ENCODE measurements around the gene ISLR.

The ISLR gene

GRCh38 chr15:74216949-74217348 is 43.4 kb downstream of the ISLR start:
- DNase-seq, result no peak

- no peak for DNase-seq
Observed at GRCh38 chr15:74217907-74218885, 44.7 kb downstream of the ISLR start.

DNA sequence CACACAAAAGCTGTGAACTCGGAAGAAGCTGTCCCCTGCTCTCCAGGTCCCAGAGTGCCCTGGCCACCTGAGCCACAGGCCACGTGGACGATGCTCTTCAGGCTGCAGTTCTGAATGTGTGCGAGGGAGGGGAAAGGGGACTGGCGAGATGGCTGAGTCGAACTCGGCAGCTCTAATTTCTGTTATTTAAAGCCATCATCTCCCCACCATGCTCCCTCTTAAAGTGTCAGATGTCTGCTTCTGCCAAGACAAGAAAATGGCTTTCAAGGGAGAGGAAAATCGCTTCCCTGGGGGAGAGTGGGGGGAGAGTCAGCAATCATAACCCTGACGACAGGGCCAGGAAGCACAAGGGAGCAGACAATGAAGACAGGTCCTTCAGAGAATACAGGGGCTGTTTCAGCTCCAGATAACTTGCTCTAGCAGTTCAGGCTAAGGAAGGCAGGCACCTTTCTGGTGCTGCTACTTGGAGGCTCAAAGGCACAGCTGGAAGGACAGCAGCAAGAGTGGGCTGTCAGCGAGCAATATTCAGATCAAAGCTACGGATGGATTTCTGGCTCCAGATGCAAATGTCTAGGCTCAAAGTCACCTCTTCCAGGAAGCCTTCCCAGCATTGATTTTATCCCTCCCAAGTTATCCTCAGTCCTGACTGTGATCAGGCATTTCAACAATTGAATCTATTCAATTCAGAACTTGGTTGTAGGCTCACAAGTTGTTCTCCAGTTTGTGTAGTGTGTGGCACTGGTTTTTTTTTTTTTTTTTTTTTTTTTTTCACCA is 47.2 kb downstream of the ISLR start:
- no peak for DNase-seq

GRCh38 chr15:74221399-74222239 is 48.1 kb downstream of the ISLR start:
- no peak for DNase-seq

GRCh38 chr15:74222240-74223119 is 49.0 kb downstream of the ISLR start:
- DNase-seq, result no peak

GRCh38 chr15:74225928-74226327 is 52.4 kb downstream of the ISLR start:
- no peak for DNase-seq
